ENCODE data around the gene SYNC. TPM values are rescaled to one million over a fixed set of nuclear protein-coding genes. Genes with fewer than 3 reads are reported as not detected.

SYNC gene
- total and polyA plus RNA-seq, 9 of the 15 experiments (the other 6 are each of a cell fraction or from before 2014, with no cell fraction given), result 0.49 to 1.1 (median 0.87) TPM

- TF ChIP-seq, protein P1, sequence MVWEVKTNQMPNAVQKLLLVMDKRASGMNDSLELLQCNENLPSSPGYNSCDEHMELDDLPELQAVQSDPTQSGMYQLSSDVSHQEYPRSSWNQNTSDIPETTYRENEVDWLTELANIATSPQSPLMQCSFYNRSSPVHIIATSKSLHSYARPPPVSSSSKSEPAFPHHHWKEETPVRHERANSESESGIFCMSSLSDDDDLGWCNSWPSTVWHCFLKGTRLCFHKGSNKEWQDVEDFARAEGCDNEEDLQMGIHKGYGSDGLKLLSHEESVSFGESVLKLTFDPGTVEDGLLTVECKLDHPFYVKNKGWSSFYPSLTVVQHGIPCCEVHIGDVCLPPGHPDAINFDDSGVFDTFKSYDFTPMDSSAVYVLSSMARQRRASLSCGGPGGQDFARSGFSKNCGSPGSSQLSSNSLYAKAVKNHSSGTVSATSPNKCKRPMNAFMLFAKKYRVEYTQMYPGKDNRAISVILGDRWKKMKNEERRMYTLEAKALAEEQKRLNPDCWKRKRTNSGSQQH (CRISPR knock-in tag; IDR thresholded peaks at IDR 0.05), result peak; percentile 56; the same call in 1 of the 2 replicates
- TF ChIP-seq ZNF134 (CRISPR knock-in tag; conservative IDR thresholded peaks at IDR 0.05), result no peak
- no peak for TF ChIP-seq IFI16 (CRISPR knock-in tag; IDR thresholded peaks at IDR 0.05)
- TF ChIP-seq BRF1 (IDR thresholded peaks at IDR 0.05; ENCODE audit: borderline replicate concordance, extremely low read depth, insufficient read length), result no peak
- TF ChIP-seq KHSRP (IDR thresholded peaks at IDR 0.05), result no peak
- TF ChIP-seq ESRRA (IDR thresholded peaks at IDR 0.05; ENCODE audit: borderline replicate concordance, low read depth), result peak; percentile 53; the same call in 1 of the 2 replicates
- no peak for TF ChIP-seq SRSF7 (optimal IDR thresholded peaks at IDR 0.05; ENCODE audit: low read depth, low read length)
- peak; percentile 29 to 74; a peak in 2 of 4 replicates for TF ChIP-seq KDM1A (IDR thresholded peaks at IDR 0.05)
- no peak for TF ChIP-seq NR1H2 (CRISPR knock-in tag; IDR thresholded peaks at IDR 0.05)
- TF ChIP-seq MYNN (IDR thresholded peaks at IDR 0.05), result peak; percentile 97
- TF ChIP-seq MYNN (CRISPR knock-in tag; IDR thresholded peaks at IDR 0.05), result no peak
- TF ChIP-seq FOXK1 (CRISPR knock-in tag; IDR thresholded peaks at IDR 0.05; ENCODE audit: borderline replicate concordance), result no peak
- TF ChIP-seq, protein P2, sequence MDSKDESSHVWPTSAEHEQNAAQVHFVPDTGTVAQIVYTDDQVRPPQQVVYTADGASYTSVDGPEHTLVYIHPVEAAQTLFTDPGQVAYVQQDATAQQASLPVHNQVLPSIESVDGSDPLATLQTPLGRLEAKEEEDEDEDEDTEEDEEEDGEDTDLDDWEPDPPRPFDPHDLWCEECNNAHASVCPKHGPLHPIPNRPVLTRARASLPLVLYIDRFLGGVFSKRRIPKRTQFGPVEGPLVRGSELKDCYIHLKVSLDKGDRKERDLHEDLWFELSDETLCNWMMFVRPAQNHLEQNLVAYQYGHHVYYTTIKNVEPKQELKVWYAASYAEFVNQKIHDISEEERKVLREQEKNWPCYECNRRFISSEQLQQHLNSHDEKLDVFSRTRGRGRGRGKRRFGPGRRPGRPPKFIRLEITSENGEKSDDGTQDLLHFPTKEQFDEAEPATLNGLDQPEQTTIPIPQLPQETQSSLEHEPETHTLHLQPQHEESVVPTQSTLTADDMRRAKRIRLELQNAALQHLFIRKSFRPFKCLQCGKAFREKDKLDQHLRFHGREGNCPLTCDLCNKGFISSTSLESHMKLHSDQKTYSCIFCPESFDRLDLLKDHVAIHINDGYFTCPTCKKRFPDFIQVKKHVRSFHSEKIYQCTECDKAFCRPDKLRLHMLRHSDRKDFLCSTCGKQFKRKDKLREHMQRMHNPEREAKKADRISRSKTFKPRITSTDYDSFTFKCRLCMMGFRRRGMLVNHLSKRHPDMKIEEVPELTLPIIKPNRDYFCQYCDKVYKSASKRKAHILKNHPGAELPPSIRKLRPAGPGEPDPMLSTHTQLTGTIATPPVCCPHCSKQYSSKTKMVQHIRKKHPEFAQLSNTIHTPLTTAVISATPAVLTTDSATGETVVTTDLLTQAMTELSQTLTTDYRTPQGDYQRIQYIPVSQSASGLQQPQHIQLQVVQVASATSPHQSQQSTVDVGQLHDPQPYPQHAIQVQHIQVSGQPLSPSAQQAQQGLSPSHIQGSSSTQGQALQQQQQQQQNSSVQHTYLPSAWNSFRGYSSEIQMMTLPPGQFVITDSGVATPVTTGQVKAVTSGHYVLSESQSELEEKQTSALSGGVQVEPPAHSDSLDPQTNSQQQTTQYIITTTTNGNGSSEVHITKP (IDR thresholded peaks at IDR 0.05; ENCODE audit: partially characterized antibody), result peak; percentile 82
- TF ChIP-seq AFF1 (IDR thresholded peaks at IDR 0.05; ENCODE audit: low read depth in 1 of 2, partially characterized antibody in 2 of 2), result peak in 1 of 2 experiments; percentile 81
- TF ChIP-seq CHCHD3 (CRISPR knock-in tag; IDR thresholded peaks at IDR 0.05), result no peak
- TF ChIP-seq ZNF561 (CRISPR knock-in tag; conservative IDR thresholded peaks at IDR 0.05), result no peak
- TF ChIP-seq ZNF507 (tag; conservative IDR thresholded peaks at IDR 0.05), result no peak
- TF ChIP-seq HDAC3 (IDR thresholded peaks at IDR 0.05; ENCODE audit: borderline replicate concordance, partially characterized antibody), result no peak
- TF ChIP-seq ZNF274 (IDR thresholded peaks at IDR 0.05; ENCODE audit: borderline replicate concordance, low read depth, low read length), result no peak
Measured at GRCh38 chr1:32724678-32725614, 22.4 kb upstream of the SYNC start (continued).

Measured in K562 (cell line).